HEK293 (cell line): Measurements from ENCODE around the gene VKORC1L1.
"Not testable (repeated sequence)": the region's sequence is repeated elsewhere in the genome, so short reads cannot be mapped to it uniquely, and the experiment has no call there.

Experiments
- CTCF ChIP-seq: fragments of 450-650 bp; formaldehyde crosslinking; IDR thresholded peaks from 2 replicates; pipeline ENCODE4 v1.5.1; 2016; ENCODE audit warnings: missing biosample characterization, missing genetic modification characterization
- KLF9 ChIP-seq: fragments of 450-650 bp; formaldehyde crosslinking; IDR thresholded peaks from 2 replicates; pipeline ENCODE4 v1.5.1; 2016; ENCODE audit warnings: missing biosample characterization, missing genetic modification characterization, low read depth
- MYNN ChIP-seq: fragments of 450-650 bp; formaldehyde crosslinking; IDR thresholded peaks from 2 replicates; pipeline ENCODE4 v1.5.1; 2016; ENCODE audit warnings: missing biosample characterization, missing genetic modification characterization, borderline replicate concordance
- PRDM4 ChIP-seq: fragments of 450-650 bp; formaldehyde crosslinking; IDR thresholded peaks from 2 replicates; pipeline ENCODE4 v1.5.1; 2017; ENCODE audit warnings: missing biosample characterization, missing genetic modification characterization
- SP2 ChIP-seq: fragments of 450-650 bp; formaldehyde crosslinking; IDR thresholded peaks from 2 replicates; pipeline ENCODE4 v1.5.1; 2016; ENCODE audit warnings: missing biosample characterization, missing genetic modification characterization
- ZNF248 ChIP-seq: fragments of 450-650 bp; formaldehyde crosslinking; IDR thresholded peaks from 2 replicates; pipeline ENCODE4 v1.5.1; 2017; ENCODE audit warnings: missing biosample characterization, missing genetic modification characterization
- ZNF311 ChIP-seq: fragments of 450-650 bp; formaldehyde crosslinking; IDR thresholded peaks from 2 replicates; pipeline ENCODE4 v1.5.1; 2017; ENCODE audit warnings: missing biosample characterization, missing genetic modification characterization, borderline replicate concordance
- ZNF350 ChIP-seq: fragments of 450-650 bp; formaldehyde crosslinking; IDR thresholded peaks from 2 replicates; pipeline ENCODE4 v1.5.0; 2017; ENCODE audit warnings: missing biosample characterization, mild to moderate bottlenecking, missing genetic modification characterization
- ZNF501 ChIP-seq: fragments of 450-650 bp; formaldehyde crosslinking; IDR thresholded peaks from 2 replicates; pipeline ENCODE4 v1.5.1; 2016; ENCODE audit warnings: missing biosample characterization, missing genetic modification characterization
- ZNF670 ChIP-seq: fragments of 450-650 bp; formaldehyde crosslinking; IDR thresholded peaks from 2 replicates; pipeline ENCODE4 v1.5.1; 2016; ENCODE audit warnings: missing biosample characterization, missing genetic modification characterization, low read depth
- ZNF785 ChIP-seq: fragments of 450-650 bp; formaldehyde crosslinking; IDR thresholded peaks from 2 replicates; pipeline ENCODE4 v1.5.1; 2016; ENCODE audit warnings: missing biosample characterization, missing genetic modification characterization
- ZSCAN30 ChIP-seq: fragments of 450-650 bp; IDR thresholded peaks from 2 replicates; pipeline ENCODE4 v1.5.1; 2018; ENCODE audit warnings: missing biosample characterization, mild to moderate bottlenecking, missing genetic modification characterization, moderate library complexity

- TF ChIP-seq ZNF501 (tag by site-specific recombination); CTCF (tag by site-specific recombination); ZSCAN30 (tag by site-specific recombination); ZNF785 (tag by site-specific recombination); PRDM4 (tag by site-specific recombination); ZNF248; ZNF670 (tag by site-specific recombination); KLF9; ZNF311; ZNF350 (tag by site-specific recombination); MYNN (tag by site-specific recombination); SP2 (tag by site-specific recombination): not testable (repeated sequence)
Measured at GRCh38 chr7:65880242-65880641, 7.4 kb downstream of the VKORC1L1 start.
